Measurements from ENCODE around the gene ACADS.

ACADS gene

DNA sequence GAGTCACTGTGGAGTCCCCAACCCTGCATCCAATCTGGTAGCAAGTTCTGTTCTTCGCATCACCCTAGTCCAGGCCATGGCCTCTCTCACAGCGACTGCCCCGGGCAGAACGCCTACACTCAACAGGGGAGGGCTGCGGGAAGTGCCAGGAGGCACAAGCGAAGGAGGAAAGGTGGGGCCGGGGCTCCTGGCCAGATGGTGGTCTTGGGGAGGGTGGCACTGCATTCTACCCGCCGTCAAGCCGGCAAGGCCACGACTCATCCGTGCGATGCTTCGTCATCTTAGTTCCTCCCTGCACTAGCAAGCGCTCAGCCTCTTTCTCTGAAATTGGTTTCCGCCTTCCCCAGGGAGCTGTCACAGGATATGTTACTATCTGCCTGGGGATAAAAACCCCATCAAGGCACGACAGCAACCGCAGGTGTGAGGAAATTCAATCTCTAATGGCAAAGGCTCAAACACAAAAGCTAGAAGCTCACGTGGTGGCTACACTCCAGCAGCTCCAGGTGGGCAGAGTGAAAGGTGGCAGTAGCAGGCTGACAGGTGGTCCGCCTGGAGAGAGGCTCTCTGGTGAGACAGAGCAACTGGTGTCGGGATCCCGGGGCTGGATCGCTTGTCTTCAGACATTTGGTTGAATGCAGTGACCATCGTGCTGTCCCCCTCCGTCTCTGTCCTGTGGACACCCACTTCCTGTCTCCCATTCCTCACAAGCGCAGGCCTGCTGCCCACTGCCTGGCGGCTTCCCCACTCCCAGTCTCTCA, 34.1 kb downstream of the ACADS start:
- peak; percentile 98 for DNase-seq

DNA sequence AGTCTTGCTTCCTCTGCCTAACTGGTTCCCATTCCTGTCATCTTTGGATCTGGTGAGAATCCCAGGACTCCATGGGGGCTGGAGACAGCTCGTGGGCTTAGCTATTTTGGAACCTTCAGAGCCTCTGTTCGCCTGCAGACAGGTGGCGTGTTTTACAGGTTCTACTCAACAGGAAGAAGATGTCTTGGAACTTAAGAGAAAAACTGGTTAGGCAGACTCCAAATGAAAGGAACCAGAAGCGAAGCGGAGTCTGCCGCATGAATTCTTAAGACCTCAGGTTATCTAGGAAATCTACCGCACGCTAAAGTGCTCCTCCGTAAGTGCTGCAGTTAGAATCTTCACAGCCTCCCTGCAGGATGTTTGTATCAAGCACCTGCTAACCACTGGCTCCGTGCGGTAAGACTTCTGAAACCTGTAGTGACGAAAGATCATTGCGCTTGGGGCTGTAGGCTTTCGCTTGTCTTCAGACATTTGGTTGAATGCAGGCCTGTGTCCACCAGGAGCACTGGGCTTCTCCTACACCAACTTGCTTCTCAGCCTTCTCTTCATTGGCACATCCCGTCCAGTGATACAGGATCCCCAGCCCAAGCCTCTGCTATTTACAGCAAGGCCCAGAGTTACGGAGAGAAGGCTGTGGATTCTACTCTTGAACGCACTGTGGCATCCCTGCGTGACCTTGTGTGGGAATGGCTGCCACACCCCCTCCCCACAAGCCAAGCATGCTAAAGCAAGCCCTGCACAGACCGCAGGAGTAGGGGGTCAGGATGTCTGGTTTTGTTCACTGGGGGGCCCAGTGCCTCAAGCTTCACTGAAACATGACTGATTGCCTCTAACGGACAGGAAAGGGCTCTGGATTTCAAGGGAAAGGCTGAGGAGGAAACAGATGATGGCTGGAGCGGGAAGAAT, 35.0 kb downstream of the ACADS start:
- peak; percentile 61 for DNase-seq

DNA sequence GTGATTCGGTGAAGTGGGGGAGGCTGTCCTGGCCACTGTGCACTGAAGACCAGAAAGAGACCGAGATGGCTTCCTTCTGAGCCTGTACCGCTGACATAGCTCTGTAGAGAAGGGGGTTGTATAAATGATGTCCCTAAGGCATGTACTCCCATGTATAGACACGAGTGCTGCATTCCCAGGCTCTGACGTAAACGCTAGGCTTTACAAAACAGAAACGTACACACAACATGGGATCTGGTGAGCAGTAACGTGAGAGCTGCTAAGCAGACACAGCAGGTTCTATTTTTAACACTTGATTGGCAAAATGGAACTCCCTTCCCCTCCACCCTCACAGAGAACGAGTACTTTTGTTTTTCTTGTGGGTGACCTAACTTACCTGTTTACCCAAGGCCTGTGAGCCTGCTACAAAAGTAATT, 35.9 kb downstream of the ACADS start:
- peak; percentile 80 for DNase-seq

DNA sequence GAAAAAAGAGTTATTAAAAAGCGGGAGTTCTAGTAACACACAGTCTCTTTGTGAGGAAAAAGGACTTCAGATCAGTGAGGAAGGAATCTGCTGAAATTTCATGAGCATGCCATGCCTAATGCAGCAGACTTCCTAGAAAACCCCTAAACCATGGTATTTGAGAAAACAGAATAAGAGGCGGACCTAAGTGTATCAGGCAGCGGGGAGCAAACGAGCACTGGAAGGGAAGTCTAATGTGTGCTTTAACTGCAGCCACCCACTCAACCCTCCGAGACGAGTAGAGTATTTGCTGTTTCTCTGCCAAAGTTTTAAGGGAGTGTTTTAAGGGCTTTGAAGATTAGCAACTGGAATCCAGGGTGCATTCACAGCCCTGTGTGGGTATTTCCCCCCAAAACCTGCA, 36.5 kb downstream of the ACADS start:
- DNase-seq = no peak

DNA sequence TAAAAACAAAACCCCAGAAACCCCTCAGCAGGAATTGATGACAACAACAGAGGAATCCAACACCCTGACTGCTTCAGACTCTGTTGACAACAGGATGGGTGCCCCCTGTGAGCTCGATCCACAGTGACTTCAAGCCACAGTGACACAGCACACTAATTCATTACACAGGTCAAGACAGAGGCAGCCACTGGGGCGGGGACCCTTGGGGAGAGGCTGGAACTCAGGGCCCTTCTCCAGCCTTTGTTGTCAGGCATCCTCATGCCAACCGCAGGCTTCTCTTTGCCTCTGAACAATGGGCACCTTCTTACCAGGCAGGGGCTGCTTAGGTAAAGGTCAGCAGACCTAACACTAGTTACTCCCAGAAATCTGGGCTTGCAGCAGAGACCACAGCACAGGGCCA, 37.6 kb downstream of the ACADS start:
- DNase-seq = no peak

DNA sequence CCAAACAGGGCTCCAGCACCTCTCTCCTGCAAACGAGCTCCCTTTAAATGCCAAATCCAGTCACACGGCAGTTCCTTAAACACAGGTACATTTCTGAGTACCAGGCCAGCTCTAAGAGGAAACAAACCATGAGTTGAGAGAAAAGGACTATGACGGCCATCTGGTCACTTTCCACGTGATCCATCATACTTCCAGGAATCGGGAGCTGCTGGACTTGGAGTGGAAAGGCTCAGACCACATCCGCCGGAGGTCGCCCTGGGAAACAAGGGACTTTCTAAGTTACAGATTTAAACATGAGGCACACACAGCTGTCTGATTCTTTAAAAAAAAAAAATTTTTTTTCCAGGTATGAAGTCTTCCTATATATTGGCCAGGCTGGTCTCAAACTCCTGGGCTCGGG, 39.2 kb downstream of the ACADS start:
- DNase-seq = no peak

DNA sequence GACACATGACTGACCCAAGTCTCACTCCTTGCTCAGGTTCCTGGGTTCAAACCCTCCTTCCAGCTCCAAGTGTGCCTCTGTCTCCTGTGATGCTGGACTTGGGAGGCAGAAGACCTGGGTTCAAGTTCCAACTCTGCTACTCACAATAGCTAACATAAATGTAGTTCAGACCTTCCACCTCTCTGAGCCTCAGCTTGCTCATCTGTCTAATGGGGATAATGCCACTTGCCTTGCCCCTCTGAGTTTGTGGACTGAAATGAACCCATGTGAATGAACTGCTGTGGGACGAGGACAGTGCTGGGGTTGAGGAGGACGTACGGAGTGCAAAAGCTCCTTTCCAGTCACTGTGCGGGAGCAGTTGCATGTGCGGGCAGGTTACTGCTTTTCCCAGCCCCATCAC, 40.9 kb downstream of the ACADS start:
- no peak for DNase-seq

DNA sequence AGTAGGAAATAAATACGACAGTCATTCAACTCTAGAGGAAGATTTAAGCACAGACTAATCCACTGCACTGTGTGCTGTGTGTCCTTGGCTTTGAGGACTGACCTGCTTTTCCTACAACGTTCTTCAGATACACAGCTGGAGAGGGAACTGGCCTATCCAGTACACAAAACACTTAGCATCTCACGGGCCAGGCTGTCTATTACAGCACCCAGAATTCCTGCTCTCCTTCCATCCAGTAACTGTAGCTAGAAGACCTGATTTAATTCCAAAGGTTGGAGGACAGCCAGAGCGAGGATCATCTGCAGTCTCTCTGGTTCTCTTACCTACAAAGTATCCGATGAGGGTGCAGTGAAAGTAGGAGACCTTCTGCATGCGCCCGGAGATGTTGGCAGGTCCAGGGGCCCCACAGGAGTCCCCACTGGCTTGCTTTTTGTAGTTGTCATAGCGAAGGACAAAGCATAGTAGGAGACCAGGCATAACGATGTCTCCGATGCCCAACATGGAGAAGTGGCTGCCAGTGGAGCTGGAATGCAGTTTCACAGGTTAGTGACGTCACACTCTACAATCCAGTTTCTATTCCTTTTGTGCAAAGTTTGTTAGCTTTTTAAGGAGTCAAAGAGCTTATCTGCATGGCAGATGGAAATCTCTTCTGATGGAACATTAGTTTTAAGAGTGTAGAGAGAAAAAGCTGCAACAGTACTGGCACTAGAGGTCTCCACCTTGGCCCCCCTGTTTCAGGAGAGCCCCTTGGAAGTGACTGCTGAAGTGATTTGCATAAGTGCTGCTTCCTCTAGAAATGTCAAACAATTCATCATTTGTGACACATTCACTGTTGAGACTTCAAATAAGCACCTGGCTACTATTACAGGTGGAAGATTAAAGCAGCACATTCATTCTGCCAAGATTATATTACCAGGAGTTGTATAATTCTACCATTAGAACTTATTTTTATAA, 41.7 kb downstream of the ACADS start:
- DNase-seq = no peak

DNA sequence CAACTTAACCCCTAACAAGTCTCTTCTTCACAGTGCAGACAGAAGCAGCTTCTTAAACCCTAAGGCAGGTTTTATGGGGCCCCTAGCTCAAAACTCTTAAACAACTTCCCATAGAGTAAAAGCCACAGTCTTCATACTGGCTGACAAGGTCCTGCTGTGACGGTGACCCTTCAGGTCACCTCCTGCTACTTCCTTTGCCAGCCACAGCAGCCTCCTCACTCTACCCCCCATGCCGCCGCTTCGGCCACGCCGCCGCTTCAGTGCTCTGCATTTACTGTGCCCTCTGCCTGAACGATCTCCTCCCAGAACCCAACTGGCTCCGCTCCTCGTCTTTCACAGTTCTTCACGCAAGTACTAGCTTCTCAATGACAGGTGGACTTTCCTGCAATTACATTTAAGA, 45.5 kb downstream of the ACADS start:
- no peak for DNase-seq

DNA sequence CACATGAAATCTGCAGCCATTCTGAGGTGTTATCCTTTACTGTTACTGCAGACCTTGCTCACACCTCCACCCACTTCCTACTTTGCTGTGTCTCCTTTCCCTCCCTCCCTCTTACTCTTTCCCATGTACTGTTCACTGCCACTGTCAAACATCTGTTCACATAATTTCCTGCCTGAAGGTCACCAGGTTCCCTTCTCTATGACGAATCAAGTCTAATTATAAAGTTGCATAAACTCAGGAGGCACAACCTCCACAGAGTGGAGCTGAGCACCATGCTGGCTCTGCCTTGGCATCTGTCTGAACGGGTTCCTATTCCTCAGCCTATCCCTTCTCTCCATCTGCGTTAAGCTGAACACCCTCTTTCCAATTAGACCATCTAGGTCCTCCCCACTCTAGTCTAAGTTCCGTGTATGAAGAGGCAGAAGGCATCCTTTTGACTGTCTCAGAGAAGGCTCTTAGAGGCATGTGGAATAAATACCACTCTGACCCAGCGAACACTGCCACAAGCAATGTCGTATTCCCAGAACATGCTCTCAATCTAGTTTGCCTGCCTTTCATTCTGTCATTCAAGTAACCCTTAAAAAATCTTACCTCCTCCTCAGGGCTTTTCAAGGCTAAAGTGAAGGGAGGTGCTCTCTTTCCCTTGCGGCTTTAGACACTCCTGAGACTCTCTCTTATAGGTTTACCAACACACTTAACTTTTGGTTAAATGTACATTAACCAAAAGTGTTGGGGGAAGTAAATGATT, 48.7 kb downstream of the ACADS start:
- no peak for DNase-seq

DNA sequence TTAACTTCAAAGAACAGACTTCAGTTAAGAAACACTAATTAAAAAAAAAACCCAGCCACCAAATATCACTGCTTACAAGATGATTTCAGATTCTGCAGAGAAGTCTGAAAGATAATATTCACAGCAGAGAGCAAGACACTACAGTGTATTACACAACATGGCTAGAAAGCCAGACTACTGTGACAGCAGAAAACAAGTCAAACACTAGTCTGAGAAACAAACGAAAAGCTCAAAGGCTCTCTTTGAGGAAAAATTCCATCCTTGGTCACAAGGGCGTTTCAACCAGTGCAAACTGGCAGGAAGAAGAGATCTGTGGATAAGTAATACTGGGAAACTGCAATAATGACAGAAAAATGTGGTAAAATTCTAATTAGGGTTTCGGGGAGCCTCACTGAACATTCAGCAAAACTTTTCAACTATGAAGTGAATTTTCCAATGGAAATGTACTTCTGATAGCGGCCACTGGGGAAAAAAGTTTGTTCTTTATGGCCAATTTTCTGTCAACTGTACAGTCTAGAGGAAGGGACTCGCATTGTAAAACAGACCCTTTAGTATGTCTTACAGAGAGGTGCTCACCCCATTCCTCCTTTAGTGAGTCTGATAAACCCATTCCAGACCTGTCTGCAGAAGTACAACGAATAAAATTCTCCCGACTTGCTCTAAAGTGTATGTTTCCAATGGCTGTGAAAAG, 50.4 kb downstream of the ACADS start:
- DNase-seq = no peak

DNA sequence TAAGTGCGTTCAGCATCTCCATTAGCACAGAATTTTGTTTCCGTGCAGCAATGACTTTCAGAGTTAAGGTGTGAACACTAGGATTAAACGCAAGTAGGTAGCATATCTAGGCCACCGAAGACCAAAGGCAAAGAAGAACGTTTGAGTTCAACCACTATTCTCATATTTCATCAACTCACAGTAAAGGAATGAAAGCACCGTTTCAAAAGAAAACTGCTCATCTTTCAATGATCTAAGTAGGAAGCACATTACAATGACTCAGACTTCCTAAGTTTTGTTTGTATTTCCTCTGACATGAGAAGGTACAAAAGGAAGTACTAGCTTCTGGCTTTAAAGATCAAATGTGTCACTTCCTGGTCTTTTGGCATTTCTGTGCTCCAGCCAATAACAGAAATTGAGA, 57.6 kb downstream of the ACADS start:
- no peak for DNase-seq

DNA sequence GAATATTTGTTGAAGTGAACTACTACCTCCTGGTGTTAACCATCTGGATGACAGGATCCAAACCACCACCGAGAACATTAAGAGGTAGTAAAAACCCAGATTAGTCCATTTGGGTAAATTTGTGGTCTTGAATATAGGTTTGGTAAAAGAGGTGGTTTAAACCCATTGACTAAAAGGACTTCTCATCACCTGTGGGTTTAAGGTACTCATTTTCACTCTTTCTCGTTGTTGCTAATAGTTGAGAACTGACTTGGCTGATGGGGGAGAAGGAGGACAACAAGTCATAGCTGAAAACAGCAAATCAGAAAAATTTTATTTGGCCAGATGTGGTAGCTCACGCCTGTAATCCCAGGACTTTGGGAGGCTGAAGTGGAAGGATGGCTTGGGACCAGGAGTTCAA, 59.2 kb downstream of the ACADS start:
- DNase-seq = no peak

DNA sequence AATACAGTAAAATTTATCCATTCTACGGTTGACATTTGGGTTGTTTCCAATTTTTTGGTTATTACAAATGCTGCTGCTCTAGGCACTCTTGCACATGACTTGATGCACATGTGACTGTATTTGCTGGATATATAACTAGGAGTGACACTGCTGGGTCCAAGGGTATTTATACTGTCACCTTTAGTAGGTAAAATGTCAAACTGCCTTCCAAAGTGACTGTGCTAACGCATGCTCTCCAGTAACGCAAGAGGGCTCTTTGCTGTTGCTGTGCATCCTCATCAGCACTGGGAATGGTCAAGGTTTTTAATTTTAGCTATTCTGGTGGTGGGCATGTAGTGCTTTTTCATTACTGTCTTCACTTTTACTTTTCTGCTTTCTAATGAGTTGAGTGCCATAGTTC, 62.3 kb downstream of the ACADS start:
- DNase-seq = no peak

Data from NCI-H345 (cell line).